GM23248 (cell line): Measurements from ENCODE around the gene SPIN4.

Source experiments
- EZH2 ChIP-seq: fragments of 200-600 bp; sonication (generic); IDR thresholded peaks from 2 replicates; pipeline ENCODE4 v1.6.1; 2018; ENCODE audit warnings: antibody characterized with exemption, mild to moderate bottlenecking; ENCODE audit not compliant: insufficient read depth, poor library complexity, severe bottlenecking
- EZH2phosphoT487 ChIP-seq: fragments of 200-600 bp; sonication (generic); IDR thresholded peaks from 2 replicates; pipeline ENCODE4 v1.6.1; 2018; ENCODE audit warnings: antibody characterized with exemption, moderate library complexity, mild to moderate bottlenecking, low read depth; ENCODE audit not compliant: insufficient read depth

GRCh38 chrX:63363788-63364187 is 12.7 kb upstream of the SPIN4 start:
- TF ChIP-seq EZH2 (no peak), EZH2phosphoT487 (no peak)
